Sciatic nerve (tissue), 2 donors: ENCODE measurements around the gene TAS2R14. TPM values are rescaled to one million over a fixed set of nuclear protein-coding genes. Genes with fewer than 3 reads are reported as not detected.

Experiments used
- ATAC-seq: fragments of 200-7000 bp; cut with Tn5 transposase; one replicate; pipeline ENCODE4 v1.9.1; 2020; ENCODE audit warnings: mild to moderate bottlenecking, moderate library complexity
- DNase-seq: peaks from one replicate; pipeline ENCODE4 v3.0.0-alpha.2; 2020; ENCODE audit warnings: low spot score
- intact Hi-C: fragments of 100-400 bp; cut with DNase I; formaldehyde crosslinking; loops from one replicate; pipeline ENCODE4 v1.14.2; 2022
- total RNA-seq: library from RNA; stranded (reverse); fragmentation: NEBNext Ultra II Directional; extraction: Animal tissue kit (Norgen Biotek cat#: 25700); gene quantifications from one replicate; pipeline ENCODE4 v1.2.1, GENCODE V29; 2021
- donor health status: DM: no; HTN: no; CAD: no.
- donor health status: DM: no; HTN: no; CAD: no.

The TAS2R14 gene
- total RNA-seq, 1 donor from 2014 or later: 7.0 TPM

DNA sequence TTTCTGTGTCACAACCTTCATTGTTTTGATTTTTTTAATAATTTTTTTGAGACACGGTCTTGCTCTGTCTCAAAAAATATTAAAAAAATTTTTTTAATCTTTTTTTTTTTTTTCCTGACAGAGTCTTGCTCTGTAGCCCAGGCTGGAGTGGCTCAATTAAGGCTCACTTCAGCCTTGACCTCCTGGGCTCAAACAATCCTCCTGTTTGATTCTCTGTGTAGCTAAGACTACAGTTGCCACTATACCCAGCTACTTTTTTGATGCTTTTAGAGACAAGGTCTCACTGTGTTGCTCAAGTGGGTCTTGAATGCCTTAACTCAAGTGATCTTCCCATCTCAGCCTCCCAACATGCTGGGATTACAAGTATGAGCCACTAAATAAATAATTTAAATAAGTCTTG, 19.3 kb downstream of the TAS2R14 start:
- intact Hi-C loops: no loop called here
- no peak for DNase-seq
- no peak for ATAC-seq

GRCh38 chr12:10910380-10910779, 28.7 kb downstream of the TAS2R14 start:
- DNase-seq (no peak), ATAC-seq (no peak)
- intact Hi-C loops: no loop called here

DNA sequence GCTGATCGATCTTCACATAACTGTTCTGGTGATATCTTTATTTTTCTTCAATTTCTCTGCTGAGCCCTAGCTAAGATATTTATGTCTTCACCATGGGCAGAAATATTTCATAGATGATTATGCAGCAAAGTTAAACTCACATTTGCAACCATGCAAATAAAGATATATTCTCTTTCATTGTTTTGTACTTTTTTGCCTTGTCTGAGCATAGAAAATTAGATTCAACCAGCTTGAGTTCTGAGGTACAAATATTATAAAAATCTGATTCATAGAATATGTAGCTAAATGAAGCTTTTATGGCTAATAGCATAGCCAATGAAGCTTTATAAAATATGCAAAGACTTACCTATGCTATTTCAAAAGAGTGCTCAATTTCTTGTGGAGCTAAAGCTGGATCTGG, 29.6 kb downstream of the TAS2R14 start, which contains the start of gene TAS2R13:
TAS2R13 (minus strand) TSS at position 101 of the 400 bp plus-strand sequence. CDS start 264 bp downstream, outside the sequence.
- ATAC-seq: no peak

DNA sequence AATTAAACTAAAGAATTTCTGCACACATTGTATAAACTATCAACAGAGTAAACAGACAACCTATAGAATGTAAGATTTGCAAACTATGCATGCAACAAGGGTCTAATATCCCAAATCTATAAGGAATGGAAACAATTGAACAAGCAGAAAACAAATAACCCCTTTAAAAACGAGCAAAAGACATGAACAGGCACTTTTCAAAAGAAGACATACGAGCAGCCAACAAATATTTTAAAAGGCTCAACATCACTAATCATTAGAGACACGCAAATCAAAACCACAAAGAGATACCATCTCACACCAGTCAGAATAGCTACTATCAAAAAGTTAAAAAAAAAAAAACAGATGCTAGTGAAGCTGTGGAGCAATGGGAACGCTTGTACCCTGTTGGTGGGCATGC, 34.4 kb downstream of the TAS2R14 start:
- ATAC-seq (no peak), DNase-seq (no peak)
- intact Hi-C loops: no loop called here

More for the DNA sequence above, 29.6 kb downstream of the TAS2R14 start, which contains the start of gene TAS2R13:
- DNase-seq: no peak
- intact Hi-C loops: no loop called here

- intact Hi-C loops: no loop called here
- DNase-seq (no peak), ATAC-seq (no peak)
Observed at GRCh38 chr12:10901427-10901826, 37.6 kb downstream of the TAS2R14 start.

DNA sequence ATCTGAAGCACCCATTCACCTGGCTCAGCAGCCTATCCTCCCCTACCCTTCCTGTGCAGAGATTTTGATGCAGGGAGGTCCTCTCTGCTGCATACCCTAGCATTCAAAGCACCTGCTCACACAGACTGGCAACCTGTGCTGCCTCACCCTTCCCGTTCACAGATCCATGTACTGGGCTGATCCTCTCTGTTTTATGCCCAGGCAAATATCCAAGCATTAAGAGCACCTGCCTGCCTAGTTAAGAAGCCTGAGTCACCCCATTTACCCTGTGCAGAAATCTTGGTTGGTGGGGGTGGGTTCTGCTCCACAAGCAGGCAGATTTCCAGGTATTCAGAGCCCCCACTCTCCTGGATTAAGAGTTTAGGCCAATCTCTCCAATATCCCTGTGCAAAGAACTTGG, 38.1 kb downstream of the TAS2R14 start:
- intact Hi-C loops: no loop called here
- ATAC-seq (no peak), DNase-seq (no peak)

- intact Hi-C loops: no loop called here
- ATAC-seq: no peak
- no peak for DNase-seq
Observed at GRCh38 chr12:10900530-10900929, 38.5 kb downstream of the TAS2R14 start.

- intact Hi-C loops: no loop called here
- DNase-seq (no peak), ATAC-seq (no peak)
Observed at GRCh38 chr12:10896854-10897253, 42.2 kb downstream of the TAS2R14 start.

DNA sequence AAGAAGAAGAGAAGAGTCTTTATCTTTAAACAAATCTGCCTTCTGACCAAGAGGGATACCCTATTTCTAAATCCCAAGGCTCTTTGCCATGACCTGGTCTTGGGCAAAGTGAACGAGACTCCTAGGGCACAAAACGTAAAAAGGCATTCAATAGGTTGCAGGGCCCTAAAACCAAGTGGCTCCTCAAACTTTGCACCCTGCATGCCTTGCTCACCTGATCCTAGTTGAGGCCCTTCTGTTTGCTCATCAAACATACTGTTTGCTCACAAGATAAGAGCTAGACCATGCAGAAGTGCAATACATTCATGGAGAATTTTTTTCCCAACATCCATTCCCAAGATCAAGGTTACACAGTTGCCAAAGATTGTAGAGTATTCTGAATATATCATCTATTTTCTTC, 47.1 kb downstream of the TAS2R14 start:
- DNase-seq (no peak), ATAC-seq (no peak)
- intact Hi-C loops: no loop called here

- no peak for ATAC-seq
- intact Hi-C loops: no loop called here
- DNase-seq: no peak
Observed at GRCh38 chr12:10889226-10889625, 49.8 kb downstream of the TAS2R14 start.

Other genes with a start within 250 kb of the TAS2R14 start
- gene YBX3, start 215.9 kb downstream of the TAS2R14 start, total RNA-seq: 371 TPM
- not detected for gene TAS2R7, start 136.6 kb downstream of the TAS2R14 start, total RNA-seq
- gene TAS2R8, start 132.0 kb downstream of the TAS2R14 start, total RNA-seq: 0.27 TPM
- gene TAS2R9, start 129.1 kb downstream of the TAS2R14 start, total RNA-seq: not detected
- gene TAS2R10, start 112.9 kb downstream of the TAS2R14 start, total RNA-seq: 1.7 TPM
- 9.2 TPM for gene PRR4, start 89.8 kb downstream of the TAS2R14 start, total RNA-seq
- 36.1 TPM for gene PRH1, start 55.0 kb downstream of the TAS2R14 start, total RNA-seq
- 5.0 TPM for gene TAS2R13, start 29.7 kb downstream of the TAS2R14 start, total RNA-seq
- gene PRH2, start 10.0 kb downstream of the TAS2R14 start, total RNA-seq: not detected
- gene TAS2R50, start 47.6 kb upstream of the TAS2R14 start, total RNA-seq: 2.7 TPM
- gene TAS2R20, start 59.0 kb upstream of the TAS2R14 start, total RNA-seq: 4.6 TPM
- gene TAS2R19, start 83.4 kb upstream of the TAS2R14 start, total RNA-seq: 9.3 TPM
- gene TAS2R31, start 92.1 kb upstream of the TAS2R14 start, total RNA-seq: 8.8 TPM
- 2.8 TPM for gene TAS2R46, start 123.0 kb upstream of the TAS2R14 start, total RNA-seq
- 1.7 TPM for gene TAS2R43, start 153.1 kb upstream of the TAS2R14 start, total RNA-seq
- 8.1 TPM for gene TAS2R30, start 195.4 kb upstream of the TAS2R14 start, total RNA-seq
- 8.9 TPM for gene SMIM10L1, start 231.9 kb upstream of the TAS2R14 start, total RNA-seq
- gene TAS2R42, start 247.7 kb upstream of the TAS2R14 start, total RNA-seq: not detected